ENCODE data around the gene NTM.
"Not testable (repeated sequence)": the region's sequence is repeated elsewhere in the genome, so short reads cannot be mapped to it uniquely, and the experiment has no call there.

Gene NTM

GRCh38 chr11:131424257-131424876 is 54.0 kb downstream of the NTM start:
- not testable (repeated sequence) for DNase-seq

GRCh38 chr11:131425285-131425684 is 54.9 kb downstream of the NTM start:
- DNase-seq: no peak

- no peak for DNase-seq
Observed at GRCh38 chr11:131428853-131429252, 58.4 kb downstream of the NTM start.

- DNase-seq: no peak
Observed at GRCh38 chr11:131430473-131431208, 60.2 kb downstream of the NTM start.

GRCh38 chr11:131441051-131441810 is 70.8 kb downstream of the NTM start:
- no peak for DNase-seq

- no peak for DNase-seq
Observed at GRCh38 chr11:131446590-131447275, 76.3 kb downstream of the NTM start.

GRCh38 chr11:131447277-131447815 is 76.9 kb downstream of the NTM start:
- DNase-seq: no peak

- DNase-seq: no peak
Observed at GRCh38 chr11:131447898-131448297, 77.5 kb downstream of the NTM start.

GRCh38 chr11:131449036-131450019 is 78.9 kb downstream of the NTM start:
- DNase-seq: no peak

GRCh38 chr11:131454490-131454889 is 84.1 kb downstream of the NTM start:
- DNase-seq: no peak

- DNase-seq: no peak
Observed at GRCh38 chr11:131454989-131455388, 84.6 kb downstream of the NTM start.

- no peak for DNase-seq
Observed at GRCh38 chr11:131455843-131456704, 85.7 kb downstream of the NTM start.

- no peak for DNase-seq
Observed at GRCh38 chr11:131457163-131457562, 86.7 kb downstream of the NTM start.

- no peak for DNase-seq
Observed at GRCh38 chr11:131458421-131458820, 88.0 kb downstream of the NTM start.

- DNase-seq: no peak
Observed at GRCh38 chr11:131460931-131461330, 90.5 kb downstream of the NTM start.

- no peak for DNase-seq
Observed at GRCh38 chr11:131462622-131463021, 92.2 kb downstream of the NTM start.

GRCh38 chr11:131463162-131463561 is 92.7 kb downstream of the NTM start:
- DNase-seq: no peak

- DNase-seq: no peak
Observed at GRCh38 chr11:131463649-131464425, 93.4 kb downstream of the NTM start.

- no peak for DNase-seq
Observed at GRCh38 chr11:131464461-131464860, 94.0 kb downstream of the NTM start.

GRCh38 chr11:131465039-131465438 is 94.6 kb downstream of the NTM start:
- DNase-seq: no peak
